SK-N-SH (cell line): Measurements from ENCODE around the gene GRIK1. TPM values are rescaled to one million over a fixed set of nuclear protein-coding genes. Genes with fewer than 3 reads are reported as not detected.

Experiments used
- CTCF ChIA-PET: fragments of 300-600, 350-600 bp; formaldehyde crosslinking; extraction: SDS; loops from one replicate; lab custom pipeline; 2021; lab: Yijun Ruan, JAX
- POLR2A ChIA-PET: fragments of 350-600 bp; sonication (Branson Sonifier 250); formaldehyde crosslinking; extraction: SDS; loops from one replicate; lab custom pipeline; 2020; ENCODE audit warnings: antibody characterized with exemption, inconsistent platforms; lab: Yijun Ruan, JAX
- DNase-seq: peaks from one replicate; pipeline ENCODE4 v3.0.0; 2012
- H2AFZ ChIP-seq: fragments of 200-600 bp; sonication (generic); 2 replicates; pipeline ENCODE4 v1.8.1; 2016; ENCODE audit warnings: antibody characterized with exemption, mild to moderate bottlenecking, low read depth
- H3F3A ChIP-seq: fragments of 200-600 bp; sonication (generic); replicated peaks from 2 replicates; pipeline ENCODE3; 2016; ENCODE audit warnings: antibody characterized with exemption, mild to moderate bottlenecking; ENCODE audit not compliant: insufficient read depth
- H3K27ac ChIP-seq, 2 experiments: fragments of 200-500 bp in 1 of 2; fragments of 200-600 bp in 1 of 2; sonication (Bioruptor generic) in 1 of 2; sonication (generic), shearing (Covaris generic) in 1 of 2; 2 replicates each; pipeline versions ENCODE4 v1.5.1 to v1.6.1; 2014 to 2016; ENCODE audit warnings: low read depth in 2 of 2, inconsistent platforms in 1 of 2, low read length in 1 of 2, mild to moderate bottlenecking in 1 of 2, mixed read lengths in 1 of 2
- H3K27me3 ChIP-seq: fragments of 200-600 bp; sonication (generic), shearing (Covaris generic); 2 replicates; pipeline ENCODE4 v1.6.1; 2016; ENCODE audit warnings: mixed run types; ENCODE audit not compliant: insufficient read depth
- H3K36me3 ChIP-seq, 2 experiments: fragments of 200-500 bp in 1 of 2; fragments of 200-600 bp in 1 of 2; sonication (Bioruptor generic) in 1 of 2; sonication (generic) in 1 of 2; replicated peaks in 1 of 2; 2 replicates each; pipeline versions ENCODE3 to v1.5.1; 2014 to 2016; ENCODE audit warnings: low read length in 1 of 2, mild to moderate bottlenecking in 1 of 2; ENCODE audit not compliant: insufficient read depth in 2 of 2, control insufficient read depth in 1 of 2
- H3K4me1 ChIP-seq, 2 experiments: fragments of 200-500 bp in 1 of 2; fragments of 200-600 bp in 1 of 2; sonication (Bioruptor generic) in 1 of 2; sonication (generic), shearing (Covaris generic) in 1 of 2; 2 replicates each; pipeline versions ENCODE4 v1.5.1 to v1.6.1; 2014 to 2016; ENCODE audit warnings: low read depth in 1 of 2, low read length in 1 of 2, mixed run types in 1 of 2; ENCODE audit not compliant: insufficient read depth in 2 of 2, control insufficient read depth in 1 of 2
- H3K4me2 ChIP-seq: fragments of 200-600 bp; sonication (generic), shearing (Covaris generic); 2 replicates; pipeline ENCODE4 v1.6.1; 2017; ENCODE audit warnings: mixed run types
- H3K4me3 ChIP-seq, 2 experiments: fragments of 200-500 bp in 1 of 2; fragments of 200-600 bp in 1 of 2; sonication (Bioruptor generic) in 1 of 2; sonication (generic), shearing (Covaris generic) in 1 of 2; 2 replicates each; pipeline versions ENCODE4 v1.5.1 to v1.8.1; 2014 to 2016; ENCODE audit warnings: low read depth in 2 of 2, inconsistent platforms in 1 of 2, low read length in 1 of 2, mild to moderate bottlenecking in 1 of 2, mixed read lengths in 1 of 2, moderate library complexity in 1 of 2
- H3K79me2 ChIP-seq: fragments of 200-600 bp; sonication (generic); 2 replicates; pipeline ENCODE4 v1.8.1; 2017; ENCODE audit warnings: mild to moderate bottlenecking; ENCODE audit not compliant: insufficient read depth
- H3K9ac ChIP-seq: fragments of 200-600 bp; sonication (generic); 2 replicates; pipeline ENCODE4 v1.6.1; 2017; ENCODE audit warnings: mixed run types
- H3K9me2 ChIP-seq: fragments of 200-600 bp; sonication (generic); 2 replicates; pipeline ENCODE4 v1.6.1; 2017; ENCODE audit warnings: mixed run types
- H3K9me3 ChIP-seq: fragments of 200-600 bp; sonication (generic); 2 replicates; pipeline ENCODE4 v1.6.1; 2017; ENCODE audit warnings: mixed run types, mild to moderate bottlenecking, moderate library complexity
- H4K20me1 ChIP-seq: fragments of 200-600 bp; sonication (generic); 2 replicates; pipeline ENCODE4 v1.6.1; 2017; ENCODE audit warnings: mild to moderate bottlenecking, mixed run types; ENCODE audit not compliant: insufficient read depth
- ELF1 ChIP-seq: IDR thresholded peaks from 2 replicates; pipeline ENCODE4 v1.4.0; 2012
- EP300 ChIP-seq, 2 experiments: IDR thresholded peaks; 2 replicates each; pipeline versions ENCODE4 v1.4.0 to v1.6.1; 2012; ENCODE audit warnings: borderline replicate concordance in 1 of 2, low read depth in 1 of 2, low read length in 1 of 2
- FOXJ3 ChIP-seq: sonication (generic); formaldehyde crosslinking; IDR thresholded peaks from 2 replicates; pipeline ENCODE4 v1.5.1; 2020; ENCODE audit warnings: mild to moderate bottlenecking, missing genetic modification reagents
- GABPA ChIP-seq: IDR thresholded peaks from 2 replicates; pipeline ENCODE4 v1.4.0; 2012; ENCODE audit warnings: low read depth, mild to moderate bottlenecking
- GATA2 ChIP-seq: sonication (generic); formaldehyde crosslinking; IDR thresholded peaks from 2 replicates; pipeline ENCODE4 v1.5.0; 2020; ENCODE audit warnings: mild to moderate bottlenecking, missing genetic modification reagents
- IRF3 ChIP-seq: fragments of 150-350 bp; IDR thresholded peaks from 2 replicates; pipeline ENCODE4 v1.6.1; 2016; ENCODE audit warnings: mild to moderate bottlenecking, low read depth, low read length
- JUND ChIP-seq: IDR thresholded peaks from 2 replicates; pipeline ENCODE4 v1.4.0; 2012
- MAX ChIP-seq: IDR thresholded peaks from 2 replicates; pipeline ENCODE4 v1.4.0; 2012; ENCODE audit warnings: low read depth
- MXI1 ChIP-seq: IDR thresholded peaks from 2 replicates; pipeline ENCODE4 v1.6.1; 2012; ENCODE audit warnings: mild to moderate bottlenecking, low read depth, low read length, improper control_type of control experiment
- NFIC ChIP-seq: IDR thresholded peaks from 2 replicates; pipeline ENCODE4 v1.4.0; 2012; ENCODE audit warnings: borderline replicate concordance
- NRF1 ChIP-seq: IDR thresholded peaks from 2 replicates; pipeline ENCODE4 v1.6.1; 2012; ENCODE audit warnings: low read depth, mild to moderate bottlenecking, low read length
- PBX3 ChIP-seq: IDR thresholded peaks from 2 replicates; pipeline ENCODE4; 2012
- POLR2AphosphoS5 ChIP-seq: IDR thresholded peaks from 2 replicates; pipeline ENCODE4 v1.6.1; 2012; ENCODE audit warnings: low read depth, low read length
- RAD21 ChIP-seq: IDR thresholded peaks from 2 replicates; pipeline ENCODE4 v1.6.1; 2012; ENCODE audit warnings: mild to moderate bottlenecking, low read length
- RCOR1 ChIP-seq: fragments of 150-350 bp; IDR thresholded peaks from 2 replicates; pipeline ENCODE4 v1.6.1; 2017; ENCODE audit warnings: antibody characterized with exemption, low read length
- REST ChIP-seq: IDR thresholded peaks from 2 replicates; pipeline ENCODE4 v1.6.1; 2012; ENCODE audit warnings: mild to moderate bottlenecking, low read depth, low read length, moderate library complexity
- TAF1 ChIP-seq: IDR thresholded peaks from 2 replicates; pipeline ENCODE4 v1.6.1; 2012; ENCODE audit warnings: low read depth, mild to moderate bottlenecking, low read length, moderate library complexity, borderline replicate concordance
- TCF12 ChIP-seq: IDR thresholded peaks from 2 replicates; pipeline ENCODE4 v1.4.0; 2012
- TEAD4 ChIP-seq: IDR thresholded peaks from 2 replicates; pipeline ENCODE4 v1.4.0; 2012; ENCODE audit warnings: mild to moderate bottlenecking, borderline replicate concordance; ENCODE audit not compliant: insufficient read depth
- USF1 ChIP-seq: IDR thresholded peaks from 2 replicates; pipeline ENCODE4 v1.4.0; 2012; ENCODE audit warnings: low read depth, borderline replicate concordance
- WGBS: methylation state at CpG from one replicate; pipeline ENCODE4 v1.1.6; 2017; ENCODE audit warnings: low lambda C conversion rate; 5-methylcytosine and 5-hydroxymethylcytosine counted together
- polyA plus RNA-seq, 3 experiments: library from polyadenylated mRNA; depleted of rRNA; stranded (reverse); fragments of >200 nt; gene quantifications; 2 replicates each; pipeline ENCODE4 v1.2.3, GENCODE V29; 2012

GRIK1 gene
- polyA plus RNA-seq, 1 of the 3 experiments (the other 2 are of a cell fraction) = not detected

GRCh38 chr21:29680273-29680672 is 259.5 kb downstream of the GRIK1 start:
- CTCF ChIA-PET = no interaction called here
- no peaks in the 10 kb centered on the region for H3K4me1 ChIP-seq
- no peaks in the 10 kb centered on the region for H3K9me2 ChIP-seq
- H3K9me3 ChIP-seq = no peaks in the 10 kb centered on the region
- H3K9ac ChIP-seq = no peak overlapping the region
- TF ChIP-seq POLR2AphosphoS5 = no peak
- TF ChIP-seq ELF1 = no peak
- TF ChIP-seq TAF1 = no peak
- no peak for TF ChIP-seq MXI1
- TF ChIP-seq NFIC = no peak
- TF ChIP-seq IRF3 = no peak
- TF ChIP-seq TCF12 = no peak
- TF ChIP-seq NRF1 = no peak
- TF ChIP-seq RAD21 = no peak
- no peak for TF ChIP-seq JUND
- no peak for TF ChIP-seq GATA2 (CRISPR knock-in tag)
- no peak for TF ChIP-seq TEAD4
- no peak for TF ChIP-seq REST
- TF ChIP-seq MAX = no peak
- no peaks in the 10 kb centered on the region for H3K27me3 ChIP-seq
- no peak overlapping the region for H3K27ac ChIP-seq
- H3F3A ChIP-seq = no peaks in the 10 kb centered on the region
- 92% methylated on average over 4 of the region's 4 CpGs for WGBS
- no peaks in the 10 kb centered on the region for H3K36me3 ChIP-seq
- H4K20me1 ChIP-seq = no peaks in the 10 kb centered on the region
- H2AFZ ChIP-seq = no peak overlapping the region
- POLR2A ChIA-PET = no interaction called here
- H3K4me2 ChIP-seq = no peak overlapping the region
- no peak for DNase-seq
- no peaks in the 10 kb centered on the region for H3K79me2 ChIP-seq
- H3K4me3 ChIP-seq = no peak overlapping the region

GRCh38 chr21:29678626-29679025 is 261.2 kb downstream of the GRIK1 start:
- Histone ChIP-seq H3K4me3 (no peak overlapping the region), H3K4me1 (no peaks in the 10 kb centered on the region), H3F3A (no peaks in the 10 kb centered on the region), H3K9ac (no peak overlapping the region), H2AFZ (no peak overlapping the region), H3K9me3 (no peaks in the 10 kb centered on the region), H3K9me2 (no peaks in the 10 kb centered on the region), H3K4me2 (no peak overlapping the region), H3K79me2 (no peaks in the 10 kb centered on the region), H3K27me3 (no peaks in the 10 kb centered on the region), H4K20me1 (no peaks in the 10 kb centered on the region), H3K36me3 (no peaks in the 10 kb centered on the region)
- ChIA-PET CTCF (interaction anchor here (0.9 kb wide), 1 partner anchor 13 kb away, joined by 3 read pairs; no protein-coding TSS in a partner anchor), POLR2A (no interaction called here)
- DNase-seq = no peak
- 58% methylated on average over 1 of the region's 1 CpG for WGBS
- no peak for TF ChIP-seq GATA2 (CRISPR knock-in tag)
- TF ChIP-seq PBX3 = no peak
- no peak for TF ChIP-seq MXI1
- no peak for TF ChIP-seq USF1
- no peak for TF ChIP-seq EP300 (IDR thresholded peaks at IDR 0.05; ENCODE audit: borderline replicate concordance in 1 of 2, low read depth in 1 of 2, low read length in 1 of 2)
- no peak for TF ChIP-seq RCOR1
- no peak for TF ChIP-seq TEAD4
- no peak for TF ChIP-seq FOXJ3 (CRISPR knock-in tag)
- TF ChIP-seq TAF1 = no peak
- no peak for TF ChIP-seq ELF1
- TF ChIP-seq GABPA = no peak
- no peak for TF ChIP-seq IRF3
- TF ChIP-seq RAD21 = no peak
- TF ChIP-seq JUND = no peak
- TF ChIP-seq, all 33 proteins: peak for 0
- no peak overlapping the region for H3K27ac ChIP-seq
